Fibroblast of upper back skin (primary cell): ENCODE data around the gene FDX1.
A peak's percentile ranks its signal among the peaks of the same experiment; 100 is the strongest.
"Not testable (repeated sequence)": the region's sequence is repeated elsewhere in the genome, so short reads cannot be mapped to it uniquely, and the experiment has no call there.

Experiments
- DNase-seq: peaks from one replicate; pipeline ENCODE4 v3.0.0-alpha.2; 2013

Gene FDX1

GRCh38 chr11:110429731-110430266 lies at the start of gene FDX1:
TSS of gene FDX1 (plus strand) at chr11:110429948. CDS start at chr11:110430121, 173 bp downstream.
- peak; percentile 66 for DNase-seq

GRCh38 chr11:110380836-110381622 lies 48.7 kb upstream of the FDX1 start:
- no peak for DNase-seq

- DNase-seq: not testable (repeated sequence)
Observed at GRCh38 chr11:110388231-110388630, 41.5 kb upstream of the FDX1 start.

- DNase-seq: no peak
Observed at GRCh38 chr11:110389965-110390364, 39.8 kb upstream of the FDX1 start.

- DNase-seq: no peak
Observed at GRCh38 chr11:110392056-110392455, 37.7 kb upstream of the FDX1 start.

GRCh38 chr11:110397668-110398286 lies 32.0 kb upstream of the FDX1 start:
- not testable (repeated sequence) for DNase-seq

GRCh38 chr11:110403585-110403984 lies 26.2 kb upstream of the FDX1 start:
- not testable (repeated sequence) for DNase-seq

- not testable (repeated sequence) for DNase-seq
Observed at GRCh38 chr11:110405636-110406035, 24.1 kb upstream of the FDX1 start.

GRCh38 chr11:110407315-110407714 lies 22.4 kb upstream of the FDX1 start:
- DNase-seq: no peak

- DNase-seq: peak; percentile 2
Observed at GRCh38 chr11:110409174-110409573, 20.6 kb upstream of the FDX1 start.

- no peak for DNase-seq
Observed at GRCh38 chr11:110410651-110411050, 19.1 kb upstream of the FDX1 start.

- no peak for DNase-seq
Observed at GRCh38 chr11:110415081-110415480, 14.7 kb upstream of the FDX1 start.

GRCh38 chr11:110421658-110422057 lies 8.1 kb upstream of the FDX1 start:
- DNase-seq: not testable (repeated sequence)

- DNase-seq: no peak
Observed at GRCh38 chr11:110422306-110422905, 7.3 kb upstream of the FDX1 start.

GRCh38 chr11:110424775-110425444 lies 4.8 kb upstream of the FDX1 start:
- DNase-seq: no peak

GRCh38 chr11:110425751-110426545 lies 3.8 kb upstream of the FDX1 start:
- peak; percentile 96 for DNase-seq

GRCh38 chr11:110428040-110428439 lies 1.7 kb upstream of the FDX1 start:
- DNase-seq: no peak

- no peak for DNase-seq
Observed at GRCh38 chr11:110428956-110429730, 605 bp upstream of the FDX1 start.

GRCh38 chr11:110430267-110431050 lies 711 bp downstream of the FDX1 start:
- no peak for DNase-seq

GRCh38 chr11:110431051-110431672 lies 1.4 kb downstream of the FDX1 start:
- DNase-seq: no peak
